GM23338 (cell line): ENCODE results near the gene SLC3A2.

Experiments
- CREB1 ChIP-seq: fragments of 250-450 bp; sonication (Bioruptor Pico); IDR thresholded peaks from 2 replicates; pipeline ENCODE4 v1.5.0; 2020; ENCODE audit warnings: low read depth, mild to moderate bottlenecking, moderate library complexity
- EZH2 ChIP-seq: fragments of 200-600 bp; sonication (generic); IDR thresholded peaks from one replicate; pipeline ENCODE4 v1.8.0; 2017; ENCODE audit warnings: antibody characterized with exemption, mild to moderate bottlenecking, low read depth; ENCODE audit not compliant: unreplicated experiment
- EZH2phosphoT487 ChIP-seq: fragments of 200-600 bp; sonication (generic); IDR thresholded peaks from one replicate; pipeline ENCODE4 v1.8.1; 2018; ENCODE audit warnings: antibody characterized with exemption; ENCODE audit not compliant: unreplicated experiment
- JUNB ChIP-seq: IDR thresholded peaks from one replicate; pipeline ENCODE4 v1.6.1; 2016; ENCODE audit warnings: antibody characterized with exemption; ENCODE audit not compliant: unreplicated experiment
- POLR2AphosphoS5 ChIP-seq: IDR thresholded peaks from 2 replicates; pipeline ENCODE4 v1.6.1; 2016; ENCODE audit warnings: antibody characterized with exemption, low read depth
- STAT1 ChIP-seq: IDR thresholded peaks from one replicate; pipeline ENCODE4 v1.6.1; 2016; ENCODE audit warnings: antibody characterized with exemption; ENCODE audit not compliant: unreplicated experiment
- ZNF331 ChIP-seq: fragments of 250-450 bp; sonication (Bioruptor Pico); IDR thresholded peaks from 2 replicates; pipeline ENCODE4 v1.5.0; 2020; ENCODE audit warnings: low read depth, mild to moderate bottlenecking, moderate library complexity
- TF ChIP-seq, protein P1 (sequence below), 2 experiments: fragments of 200-600 bp in 1 of 2; sonication (generic) in 1 of 2; conservative IDR thresholded peaks; 2 replicates each; pipeline versions ENCODE4 v1.5.1 to v1.6.1; 2016 to 2017; ENCODE audit warnings: antibody characterized with exemption in 2 of 2, low read depth in 2 of 2, mild to moderate bottlenecking in 2 of 2, moderate library complexity in 1 of 2
- TF ChIP-seq, protein P2 (sequence below): IDR thresholded peaks from 2 replicates; pipeline ENCODE4 v1.6.1; 2016; ENCODE audit warnings: antibody characterized with exemption
- TF ChIP-seq, protein P3 (sequence below): IDR thresholded peaks from one replicate; pipeline ENCODE4 v1.6.1; 2018; ENCODE audit warnings: antibody characterized with exemption; ENCODE audit not compliant: unreplicated experiment

DNA sequence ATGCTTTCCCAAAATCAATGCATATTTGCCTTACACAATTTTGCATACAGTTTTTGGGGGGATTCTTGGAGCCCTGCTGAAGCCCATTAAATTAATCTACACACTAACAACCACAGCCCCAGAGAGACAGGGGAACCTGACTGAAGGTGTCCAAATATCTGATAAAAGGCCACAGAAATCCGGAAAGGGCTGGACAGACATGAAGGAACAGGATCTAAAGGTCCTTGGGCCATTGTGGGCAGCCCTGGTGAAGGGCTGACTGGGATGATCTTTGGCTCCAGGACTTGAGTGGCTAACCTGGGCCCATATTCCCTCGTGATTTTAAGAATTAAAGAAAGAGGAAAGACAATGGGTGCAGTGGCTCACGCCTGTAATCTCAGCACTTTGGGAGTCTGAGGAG, 34.5 kb upstream of the SLC3A2 start:
- TF ChIP-seq, protein P1, sequence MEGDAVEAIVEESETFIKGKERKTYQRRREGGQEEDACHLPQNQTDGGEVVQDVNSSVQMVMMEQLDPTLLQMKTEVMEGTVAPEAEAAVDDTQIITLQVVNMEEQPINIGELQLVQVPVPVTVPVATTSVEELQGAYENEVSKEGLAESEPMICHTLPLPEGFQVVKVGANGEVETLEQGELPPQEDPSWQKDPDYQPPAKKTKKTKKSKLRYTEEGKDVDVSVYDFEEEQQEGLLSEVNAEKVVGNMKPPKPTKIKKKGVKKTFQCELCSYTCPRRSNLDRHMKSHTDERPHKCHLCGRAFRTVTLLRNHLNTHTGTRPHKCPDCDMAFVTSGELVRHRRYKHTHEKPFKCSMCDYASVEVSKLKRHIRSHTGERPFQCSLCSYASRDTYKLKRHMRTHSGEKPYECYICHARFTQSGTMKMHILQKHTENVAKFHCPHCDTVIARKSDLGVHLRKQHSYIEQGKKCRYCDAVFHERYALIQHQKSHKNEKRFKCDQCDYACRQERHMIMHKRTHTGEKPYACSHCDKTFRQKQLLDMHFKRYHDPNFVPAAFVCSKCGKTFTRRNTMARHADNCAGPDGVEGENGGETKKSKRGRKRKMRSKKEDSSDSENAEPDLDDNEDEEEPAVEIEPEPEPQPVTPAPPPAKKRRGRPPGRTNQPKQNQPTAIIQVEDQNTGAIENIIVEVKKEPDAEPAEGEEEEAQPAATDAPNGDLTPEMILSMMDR (conservative IDR thresholded peaks at IDR 0.05; ENCODE audit: low read depth in 2 of 2), result no peak
- no peak for TF ChIP-seq POLR2AphosphoS5
- TF ChIP-seq CREB1, result no peak
- no peak for TF ChIP-seq EZH2
- TF ChIP-seq, protein P2, sequence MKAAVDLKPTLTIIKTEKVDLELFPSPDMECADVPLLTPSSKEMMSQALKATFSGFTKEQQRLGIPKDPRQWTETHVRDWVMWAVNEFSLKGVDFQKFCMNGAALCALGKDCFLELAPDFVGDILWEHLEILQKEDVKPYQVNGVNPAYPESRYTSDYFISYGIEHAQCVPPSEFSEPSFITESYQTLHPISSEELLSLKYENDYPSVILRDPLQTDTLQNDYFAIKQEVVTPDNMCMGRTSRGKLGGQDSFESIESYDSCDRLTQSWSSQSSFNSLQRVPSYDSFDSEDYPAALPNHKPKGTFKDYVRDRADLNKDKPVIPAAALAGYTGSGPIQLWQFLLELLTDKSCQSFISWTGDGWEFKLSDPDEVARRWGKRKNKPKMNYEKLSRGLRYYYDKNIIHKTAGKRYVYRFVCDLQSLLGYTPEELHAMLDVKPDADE, result no peak
- TF ChIP-seq JUNB, result no peak
- no peak for TF ChIP-seq STAT1
- TF ChIP-seq, protein P3, sequence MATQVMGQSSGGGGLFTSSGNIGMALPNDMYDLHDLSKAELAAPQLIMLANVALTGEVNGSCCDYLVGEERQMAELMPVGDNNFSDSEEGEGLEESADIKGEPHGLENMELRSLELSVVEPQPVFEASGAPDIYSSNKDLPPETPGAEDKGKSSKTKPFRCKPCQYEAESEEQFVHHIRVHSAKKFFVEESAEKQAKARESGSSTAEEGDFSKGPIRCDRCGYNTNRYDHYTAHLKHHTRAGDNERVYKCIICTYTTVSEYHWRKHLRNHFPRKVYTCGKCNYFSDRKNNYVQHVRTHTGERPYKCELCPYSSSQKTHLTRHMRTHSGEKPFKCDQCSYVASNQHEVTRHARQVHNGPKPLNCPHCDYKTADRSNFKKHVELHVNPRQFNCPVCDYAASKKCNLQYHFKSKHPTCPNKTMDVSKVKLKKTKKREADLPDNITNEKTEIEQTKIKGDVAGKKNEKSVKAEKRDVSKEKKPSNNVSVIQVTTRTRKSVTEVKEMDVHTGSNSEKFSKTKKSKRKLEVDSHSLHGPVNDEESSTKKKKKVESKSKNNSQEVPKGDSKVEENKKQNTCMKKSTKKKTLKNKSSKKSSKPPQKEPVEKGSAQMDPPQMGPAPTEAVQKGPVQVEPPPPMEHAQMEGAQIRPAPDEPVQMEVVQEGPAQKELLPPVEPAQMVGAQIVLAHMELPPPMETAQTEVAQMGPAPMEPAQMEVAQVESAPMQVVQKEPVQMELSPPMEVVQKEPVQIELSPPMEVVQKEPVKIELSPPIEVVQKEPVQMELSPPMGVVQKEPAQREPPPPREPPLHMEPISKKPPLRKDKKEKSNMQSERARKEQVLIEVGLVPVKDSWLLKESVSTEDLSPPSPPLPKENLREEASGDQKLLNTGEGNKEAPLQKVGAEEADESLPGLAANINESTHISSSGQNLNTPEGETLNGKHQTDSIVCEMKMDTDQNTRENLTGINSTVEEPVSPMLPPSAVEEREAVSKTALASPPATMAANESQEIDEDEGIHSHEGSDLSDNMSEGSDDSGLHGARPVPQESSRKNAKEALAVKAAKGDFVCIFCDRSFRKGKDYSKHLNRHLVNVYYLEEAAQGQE, result no peak
- no peak for TF ChIP-seq EZH2phosphoT487
- no peak for TF ChIP-seq ZNF331 (CRISPR knock-in tag)
